ENCODE data around the gene OR5K4.

- no peak for TF ChIP-seq CTCF (IDR thresholded peaks at IDR 0.05)
- no peak for TF ChIP-seq POLR2A (IDR thresholded peaks at IDR 0.05)
- no peak for TF ChIP-seq POLR2AphosphoS5 (IDR thresholded peaks at IDR 0.05; ENCODE audit: insufficient read depth in 1 of 2, low read depth in 1 of 2)
Observed at GRCh38 chr3:98367464-98368246, 14.0 kb downstream of the OR5K4 start.

Data from vagina (tissue), 2 donors.